IMR-90 (cell line): ENCODE data around the gene CLSTN1. TPM values are rescaled to one million over a fixed set of nuclear protein-coding genes. Genes with fewer than 3 reads are reported as not detected.
A peak's percentile ranks its signal among the peaks of the same experiment; 100 is the strongest.

Experiments
- ATAC-seq: fragments of 200-7000 bp; cut with Tn5 transposase; 2 replicates; pipeline ENCODE4 v1.9.1; 2020; ENCODE audit warnings: low read depth, mild to moderate bottlenecking, moderate library complexity
- BruUV-seq: library from RNA; stranded (reverse); fragments of 400-500 nt; replicated peaks from 2 replicates; lab custom pipeline; 2021; lab: Mats Ljungman, UMichigan
- CTCF ChIA-PET: fragments of 300-600 bp; formaldehyde crosslinking; extraction: SDS; loops from one replicate; lab custom pipeline; 2021; ENCODE audit warnings: antibody characterized with exemption; lab: Yijun Ruan, JAX
- POLR2A ChIA-PET: fragments of 300-600 bp; sonication (Branson Sonifier 250); formaldehyde crosslinking; loops from one replicate; lab custom pipeline; 2022; ENCODE audit warnings: antibody characterized with exemption; ENCODE audit not compliant: unreplicated experiment; lab: Charles Lee
- DNase-seq: peaks from one replicate; pipeline ENCODE4 v3.0.0; 2013
- H2AFZ ChIP-seq: replicated peaks from 2 replicates; pipeline ENCODE3; 2013; ENCODE audit warnings: low read length, mild to moderate bottlenecking; ENCODE audit not compliant: poor library complexity
- H2AK5ac ChIP-seq: 2 replicates; pipeline ENCODE4 v1.6.1; 2013; ENCODE audit warnings: low read depth, low read length, inconsistent platforms
- H2AK9ac ChIP-seq: replicated peaks from 2 replicates; pipeline ENCODE3; 2013; ENCODE audit warnings: mild to moderate bottlenecking, low read depth, low read length, moderate library complexity; ENCODE audit not compliant: poor library complexity
- H2BK120ac ChIP-seq: 2 replicates; pipeline ENCODE4 v1.6.1; 2013; ENCODE audit warnings: low read depth, low read length, inconsistent platforms
- H2BK15ac ChIP-seq: 3 replicates; pipeline ENCODE4 v1.6.1; 2013; ENCODE audit warnings: low read depth, low read length, inconsistent platforms
- H2BK20ac ChIP-seq: 2 replicates; pipeline ENCODE4 v1.6.1; 2013; ENCODE audit warnings: low read depth, mild to moderate bottlenecking, inconsistent platforms, low read length, moderate library complexity
- H2BK5ac ChIP-seq: 2 replicates; pipeline ENCODE4 v1.6.1; 2013; ENCODE audit warnings: mild to moderate bottlenecking, low read depth, low read length, inconsistent platforms; ENCODE audit not compliant: poor library complexity, severe bottlenecking
- H3K14ac ChIP-seq: replicated peaks from 2 replicates; pipeline ENCODE4 v1.6.1; 2013; ENCODE audit warnings: low read depth, low read length, inconsistent platforms
- H3K18ac ChIP-seq: 2 replicates; pipeline ENCODE4 v1.6.1; 2013; ENCODE audit warnings: low read depth, low read length, control low read depth
- H3K23ac ChIP-seq: 2 replicates; pipeline ENCODE4 v1.6.1; 2013; ENCODE audit warnings: low read depth, low read length, inconsistent platforms
- H3K27ac ChIP-seq: 2 replicates; pipeline ENCODE4 v1.5.1; 2013; ENCODE audit warnings: mild to moderate bottlenecking, control low read depth, low read length; ENCODE audit not compliant: insufficient read depth
- H3K27me3 ChIP-seq: 2 replicates; pipeline ENCODE4 v1.6.1; 2013; ENCODE audit warnings: low read length; ENCODE audit not compliant: control insufficient read depth, insufficient read depth
- H3K36me3 ChIP-seq: 2 replicates; pipeline ENCODE4 v1.6.1; 2013; ENCODE audit warnings: low read length, mixed read lengths; ENCODE audit not compliant: control insufficient read depth, insufficient read depth
- H3K4ac ChIP-seq: 2 replicates; pipeline ENCODE4 v1.6.1; 2013; ENCODE audit warnings: low read depth, low read length, inconsistent platforms
- H3K4me1 ChIP-seq: 2 replicates; pipeline ENCODE4 v1.6.1; 2013; ENCODE audit warnings: low read length, mixed read lengths; ENCODE audit not compliant: control insufficient read depth, insufficient read depth
- H3K4me2 ChIP-seq: 2 replicates; pipeline ENCODE4 v1.6.1; 2013; ENCODE audit warnings: low read depth, mild to moderate bottlenecking, control low read depth, low read length, moderate library complexity
- H3K4me3 ChIP-seq: 2 replicates; pipeline ENCODE4 v1.5.1; 2013; ENCODE audit warnings: low read depth, mild to moderate bottlenecking, control low read depth, low read length, moderate library complexity; ENCODE audit not compliant: insufficient read depth
- H3K56ac ChIP-seq: 2 replicates; pipeline ENCODE4 v1.6.1; 2013; ENCODE audit warnings: low read length, inconsistent platforms; ENCODE audit not compliant: insufficient read depth; ENCODE audit errors: extremely low read depth
- H3K79me1 ChIP-seq, 2 experiments: 2 replicates each; pipeline ENCODE4 v1.6.1; 2013; ENCODE audit warnings: low read length in 2 of 2, inconsistent platforms in 1 of 2, low read depth in 1 of 2
- H3K9ac ChIP-seq: 2 replicates; pipeline ENCODE4 v1.6.1; 2013; ENCODE audit warnings: low read depth, low read length, control low read depth
- H3K9me1 ChIP-seq: 2 replicates; pipeline ENCODE4 v1.6.1; 2013; ENCODE audit warnings: low read length, inconsistent platforms; ENCODE audit not compliant: insufficient read depth
- H3K9me3 ChIP-seq: 2 replicates; pipeline ENCODE4 v1.6.1; 2013; ENCODE audit warnings: low read length; ENCODE audit not compliant: control insufficient read depth, insufficient read depth
- H4K20me1 ChIP-seq: 2 replicates; pipeline ENCODE4 v1.6.1; 2013; ENCODE audit warnings: low read length, inconsistent platforms; ENCODE audit not compliant: insufficient read depth
- H4K5ac ChIP-seq: 2 replicates; pipeline ENCODE4 v1.6.1; 2013; ENCODE audit warnings: mild to moderate bottlenecking, low read depth, low read length, control low read depth
- H4K8ac ChIP-seq, 2 experiments: 2 replicates each; pipeline ENCODE4 v1.6.1; 2013; ENCODE audit warnings: low read depth in 2 of 2, low read length in 2 of 2, control low read depth in 1 of 2, inconsistent platforms in 1 of 2
- H4K91ac ChIP-seq: 2 replicates; pipeline ENCODE4 v1.6.1; 2013; ENCODE audit warnings: low read depth, low read length, inconsistent platforms; ENCODE audit not compliant: insufficient read depth
- CEBPB ChIP-seq: IDR thresholded peaks from 2 replicates; pipeline ENCODE4 v1.6.1; 2012; ENCODE audit warnings: low read depth, low read length, improper control_type of control experiment
- FOS ChIP-seq: fragments of 150-350 bp; IDR thresholded peaks from 2 replicates; pipeline ENCODE4 v1.6.1; 2016; ENCODE audit warnings: low read depth, low read length
- MAZ ChIP-seq: IDR thresholded peaks from 2 replicates; pipeline ENCODE4 v1.6.1; 2012; ENCODE audit warnings: low read depth, mild to moderate bottlenecking, low read length, improper control_type of control experiment, moderate library complexity, borderline replicate concordance
- WGBS, 2 experiments: methylation state at CpG; one replicate each; pipeline versions ENCODE4 v1.1.5 to v1.1.7; 2013; ENCODE audit warnings: missing lambda C conversion rate in 2 of 2; ENCODE audit not compliant: insufficient read length in 1 of 2; ENCODE audit errors: extremely low coverage in 2 of 2; 5-methylcytosine and 5-hydroxymethylcytosine counted together
- dilution Hi-C: fragments of 300-500 bp; cut with HindIII; formaldehyde crosslinking; loops from one replicate; pipeline ENCODE4 v1.14.3; 2018; ENCODE audit warnings: low sequenced_read_pairs; ENCODE audit not compliant: unreplicated experiment
- in situ Hi-C: fragments of 300-500 bp; cut with MboI; formaldehyde crosslinking; loops from 3 replicates; pipeline ENCODE4 v1.14.3; 2019; ENCODE audit warnings: low sequenced_read_pairs, inconsistent platforms, mixed read lengths
- intact Hi-C: fragments of 100-400 bp; cut with micrococcal nuclease; formaldehyde crosslinking; loops from 2 replicates; pipeline ENCODE4 v1.10.0; 2022
- polyA plus RNA-seq, 3 experiments: library from polyadenylated mRNA; depleted of rRNA; stranded (reverse); fragments of >200 nt; gene quantifications; 2 replicates each; pipeline ENCODE4 v1.2.3, GENCODE V29; 2012; ENCODE audit warnings: low replicate concordance in 1 of 3
- total RNA-seq: library from RNA; depleted of rRNA; stranded (reverse); fragments of >200 nt; gene quantifications from 2 replicates; pipeline ENCODE4 v1.2.3, GENCODE V29; 2012

Gene CLSTN1
- total and polyA plus RNA-seq, 2 of the 4 experiments (the other 2 are of a cell fraction) = 30.1 to 72.2 TPM

DNA sequence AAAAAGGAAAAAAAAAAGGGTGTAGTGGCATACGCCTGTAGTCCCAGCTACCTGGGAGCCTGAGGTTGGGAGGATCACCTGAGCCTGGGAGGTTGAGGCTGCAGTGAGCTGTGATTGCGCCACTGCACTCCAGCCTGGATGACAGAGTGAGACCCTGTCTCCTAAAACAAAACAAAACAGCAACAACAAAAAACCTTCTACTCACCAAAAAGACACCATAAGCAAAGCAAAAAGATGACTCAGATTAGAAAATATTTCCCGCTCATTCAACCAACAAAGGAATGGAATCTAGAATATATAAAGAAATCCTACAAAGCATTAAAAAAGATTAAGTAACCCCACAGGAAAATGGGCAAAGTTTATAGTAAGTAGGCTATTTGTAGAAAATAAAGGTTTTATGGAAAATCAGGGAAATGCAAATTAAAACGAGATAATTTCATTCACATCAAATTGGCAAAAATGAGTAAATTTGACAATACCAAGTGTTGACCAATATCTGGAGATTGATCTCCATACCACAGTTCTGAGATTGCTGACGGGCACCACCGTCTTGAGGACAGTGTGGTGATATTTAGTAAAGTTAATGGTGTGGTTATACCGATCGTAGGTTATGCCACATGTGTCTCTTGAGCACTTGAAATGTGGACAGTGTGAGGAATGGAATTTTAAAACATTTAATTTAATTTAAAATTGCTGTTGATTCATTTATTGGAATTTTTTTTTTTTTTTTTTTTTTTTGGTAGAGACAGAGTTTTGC lies 118.2 kb downstream of the CLSTN1 start:
- peaks cover 3% of the 10 kb centered on the region; the same call in 1 of the 2 replicates for H4K20me1 ChIP-seq
- peak overlapping the region; percentile 75; the same call in 1 of the 2 replicates for H4K91ac ChIP-seq
- peaks cover 8% of the 10 kb centered on the region; the same call in 1 of the 2 replicates for H3K4me1 ChIP-seq
- no peak overlapping the region for H3K56ac ChIP-seq
- no CpG with 5 or more reads among the region's 8 CpGs for WGBS, 2 experiments
- H3K4me2 ChIP-seq = peak overlapping the region; percentile 57; the same call in 1 of the 2 replicates
- DNase-seq (peak; percentile 64), ATAC-seq (peak; percentile 57)
- dilution Hi-C loops (no loop called here), intact Hi-C loops (no loop called here), in situ Hi-C loops (no loop called here)
- peaks cover 16% of the 10 kb centered on the region for H3K9me1 ChIP-seq
- BruUV-seq = no TSS peak
- peak overlapping the region in 1 of 2 experiments; percentile 61; a peak in 2 of 4 replicates for H4K8ac ChIP-seq
- H3K27me3 ChIP-seq = no peaks in the 10 kb centered on the region
- ChIA-PET CTCF (no interaction called here), POLR2A (no interaction called here)
- H2BK120ac ChIP-seq = peak overlapping the region; percentile 92
- H3K9me3 ChIP-seq = no peaks in the 10 kb centered on the region
- no peak overlapping the region for H3K23ac ChIP-seq
- TF ChIP-seq CEBPB (peak; percentile 77), MAZ (no peak), FOS (peak; percentile 30; the same call in 1 of the 2 replicates)
- peak overlapping the region; percentile 39; the same call in 1 of the 3 replicates for H2BK15ac ChIP-seq
- peaks cover 19 to 45% of the 10 kb centered on the region in 2 experiments for H3K79me1 ChIP-seq
- H3K27ac ChIP-seq = no peak overlapping the region
- H2AK9ac ChIP-seq = no peak overlapping the region
- peaks cover 2% of the 10 kb centered on the region for H3K36me3 ChIP-seq
- peak overlapping the region; percentile 93 for H3K4ac ChIP-seq
- no peak overlapping the region for H4K5ac ChIP-seq
- no peak overlapping the region for H3K9ac ChIP-seq
- H2AK5ac ChIP-seq = peak overlapping the region; percentile 56; the same call in 1 of the 2 replicates
- H3K4me3 ChIP-seq = no peak overlapping the region
- peak overlapping the region; percentile 42; the same call in 1 of the 2 replicates for H3K18ac ChIP-seq
- H2AFZ ChIP-seq = no peak overlapping the region
- peak overlapping the region; percentile 81 for H2BK5ac ChIP-seq
- H2BK20ac ChIP-seq = peak overlapping the region; percentile 87
- peak overlapping the region; percentile 73; the same call in 1 of the 2 replicates for H3K14ac ChIP-seq
